ENCODE results near the gene KIRREL2. TPM values are rescaled to one million over a fixed set of nuclear protein-coding genes. Genes with fewer than 3 reads are reported as not detected.

Gene KIRREL2
- total RNA-seq, 4 donors from 2014 or later = not detected

DNA sequence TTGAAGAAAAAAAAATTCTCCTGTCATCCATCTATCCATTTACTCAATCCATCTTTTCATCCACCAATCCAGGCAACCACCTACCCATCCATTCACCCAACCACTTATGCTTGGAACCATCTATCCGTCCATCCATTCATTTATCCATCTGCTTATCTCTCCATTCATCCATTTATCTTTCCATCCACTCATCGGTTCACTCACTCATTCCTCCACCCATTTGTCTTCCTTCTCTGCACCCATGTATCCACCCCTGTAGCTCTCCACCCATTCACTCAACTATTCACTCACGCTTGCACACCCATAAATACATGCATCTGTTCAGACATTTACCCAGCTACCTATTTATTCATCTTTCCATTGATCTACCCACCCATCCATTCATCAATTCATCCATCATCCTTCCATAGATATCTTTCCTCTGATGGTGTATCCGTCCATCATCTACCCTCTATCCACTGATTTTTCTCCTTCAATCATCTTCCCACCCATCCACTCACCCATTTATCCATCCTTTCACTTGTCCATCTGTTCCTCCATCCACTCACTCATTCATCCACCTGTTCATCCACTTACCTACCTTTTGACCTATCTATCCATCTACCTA lies 13.9 kb upstream of the KIRREL2 start:
- WGBS, 2 donors (ENCODE audit: low coverage in 1 of 2) = 85 to 90% methylated on average over 4 of the region's 4 CpGs
- TF ChIP-seq, protein P1, sequence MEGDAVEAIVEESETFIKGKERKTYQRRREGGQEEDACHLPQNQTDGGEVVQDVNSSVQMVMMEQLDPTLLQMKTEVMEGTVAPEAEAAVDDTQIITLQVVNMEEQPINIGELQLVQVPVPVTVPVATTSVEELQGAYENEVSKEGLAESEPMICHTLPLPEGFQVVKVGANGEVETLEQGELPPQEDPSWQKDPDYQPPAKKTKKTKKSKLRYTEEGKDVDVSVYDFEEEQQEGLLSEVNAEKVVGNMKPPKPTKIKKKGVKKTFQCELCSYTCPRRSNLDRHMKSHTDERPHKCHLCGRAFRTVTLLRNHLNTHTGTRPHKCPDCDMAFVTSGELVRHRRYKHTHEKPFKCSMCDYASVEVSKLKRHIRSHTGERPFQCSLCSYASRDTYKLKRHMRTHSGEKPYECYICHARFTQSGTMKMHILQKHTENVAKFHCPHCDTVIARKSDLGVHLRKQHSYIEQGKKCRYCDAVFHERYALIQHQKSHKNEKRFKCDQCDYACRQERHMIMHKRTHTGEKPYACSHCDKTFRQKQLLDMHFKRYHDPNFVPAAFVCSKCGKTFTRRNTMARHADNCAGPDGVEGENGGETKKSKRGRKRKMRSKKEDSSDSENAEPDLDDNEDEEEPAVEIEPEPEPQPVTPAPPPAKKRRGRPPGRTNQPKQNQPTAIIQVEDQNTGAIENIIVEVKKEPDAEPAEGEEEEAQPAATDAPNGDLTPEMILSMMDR (IDR thresholded peaks at IDR 0.05) = no peak
- TF ChIP-seq POLR2A (IDR thresholded peaks at IDR 0.05) (no peak), POLR2AphosphoS5 (IDR thresholded peaks at IDR 0.05) (no peak), EP300 (IDR thresholded peaks at IDR 0.05; ENCODE audit: low read depth) (no peak)
- Histone ChIP-seq H3K27ac (no peak overlapping the region), H3K4me1 (peaks cover 12 to 20% (median 13%) of the 10 kb centered on the region in 4 donors), H3K9me3 (no peaks in the 10 kb centered on the region), H3K27me3 (peaks cover 53% of the 10 kb centered on the region), H3K4me3 (no peak overlapping the region), H3K36me3 (no peaks in the 10 kb centered on the region)
- in situ Hi-C loops (cut with MboI; ENCODE audit: low pct_ligation_motif_present in 1 of 4, low pct_unique_long_range_greater_than_20kb in 1 of 4, low sequenced_read_pairs in 3 of 4) (no loop called here), intact Hi-C loops (cut with DNase I; ENCODE audit: low total_unique reads) (no loop called here)
- DNase-seq = no peak

DNA sequence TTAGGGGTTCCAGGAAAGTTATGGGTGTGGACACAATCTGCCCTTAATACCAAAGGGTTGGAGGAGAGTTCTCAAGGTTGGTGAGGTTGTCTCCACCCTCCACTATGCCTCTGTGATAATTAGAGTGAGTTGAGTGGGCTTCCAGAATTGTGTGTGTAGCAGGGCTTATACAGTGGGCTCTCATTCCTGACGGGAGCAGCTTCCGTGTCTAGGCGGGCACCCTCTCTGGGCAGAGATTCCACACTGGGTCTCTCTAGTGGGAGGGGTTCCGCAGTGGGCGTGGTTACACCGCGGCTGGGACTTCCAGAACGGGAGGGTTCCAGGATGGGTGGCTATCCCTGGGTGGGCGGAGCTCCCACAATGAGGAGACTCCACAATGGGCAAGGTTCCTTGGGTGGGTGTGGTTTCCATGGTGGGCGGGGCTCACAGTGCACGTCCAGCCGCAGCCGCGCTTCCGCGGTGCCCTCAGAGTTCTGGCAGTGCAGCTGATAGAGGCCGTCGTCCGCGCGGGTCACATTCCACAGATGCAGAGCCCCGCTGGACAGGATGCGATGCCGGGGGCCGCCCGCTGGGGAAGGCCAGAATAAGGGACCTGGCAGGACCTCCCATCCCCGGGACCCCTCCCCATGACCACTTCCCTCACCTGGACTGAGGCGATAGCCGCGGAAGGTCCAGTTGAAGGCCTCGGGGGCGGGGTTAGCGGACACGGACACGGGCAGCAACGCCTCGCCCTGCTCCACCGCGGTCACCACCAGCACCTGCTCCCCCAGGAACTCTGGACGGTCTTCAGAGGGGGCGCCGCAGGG lies 12.8 kb upstream of the KIRREL2 start:
- in situ Hi-C loops (cut with MboI; ENCODE audit: low pct_ligation_motif_present in 1 of 4, low pct_unique_long_range_greater_than_20kb in 1 of 4, low sequenced_read_pairs in 3 of 4) = no loop called here
- TF ChIP-seq EP300 (IDR thresholded peaks at IDR 0.05; ENCODE audit: low read depth) (no peak), POLR2A (IDR thresholded peaks at IDR 0.05) (no peak), POLR2AphosphoS5 (IDR thresholded peaks at IDR 0.05) (no peak)
- TF ChIP-seq, protein P1 (IDR thresholded peaks at IDR 0.05) = no peak
- no peaks in the 10 kb centered on the region for H3K36me3 ChIP-seq
- no peak overlapping the region for H3K4me3 ChIP-seq
- WGBS, 2 donors (ENCODE audit: low coverage in 1 of 2) = 8% methylated on average over 25 of the region's 42 CpGs; no CpG with 5 or more reads in 1 of the 2 donors
- H3K27ac ChIP-seq = no peak overlapping the region
- intact Hi-C loops (cut with DNase I; ENCODE audit: low total_unique reads) = no loop called here
- H3K9me3 ChIP-seq = no peaks in the 10 kb centered on the region
- DNase-seq = peak; percentile 33
- peaks cover 12 to 20% (median 13%) of the 10 kb centered on the region in 4 donors for H3K4me1 ChIP-seq
- peaks cover 62% of the 10 kb centered on the region for H3K27me3 ChIP-seq

DNA sequence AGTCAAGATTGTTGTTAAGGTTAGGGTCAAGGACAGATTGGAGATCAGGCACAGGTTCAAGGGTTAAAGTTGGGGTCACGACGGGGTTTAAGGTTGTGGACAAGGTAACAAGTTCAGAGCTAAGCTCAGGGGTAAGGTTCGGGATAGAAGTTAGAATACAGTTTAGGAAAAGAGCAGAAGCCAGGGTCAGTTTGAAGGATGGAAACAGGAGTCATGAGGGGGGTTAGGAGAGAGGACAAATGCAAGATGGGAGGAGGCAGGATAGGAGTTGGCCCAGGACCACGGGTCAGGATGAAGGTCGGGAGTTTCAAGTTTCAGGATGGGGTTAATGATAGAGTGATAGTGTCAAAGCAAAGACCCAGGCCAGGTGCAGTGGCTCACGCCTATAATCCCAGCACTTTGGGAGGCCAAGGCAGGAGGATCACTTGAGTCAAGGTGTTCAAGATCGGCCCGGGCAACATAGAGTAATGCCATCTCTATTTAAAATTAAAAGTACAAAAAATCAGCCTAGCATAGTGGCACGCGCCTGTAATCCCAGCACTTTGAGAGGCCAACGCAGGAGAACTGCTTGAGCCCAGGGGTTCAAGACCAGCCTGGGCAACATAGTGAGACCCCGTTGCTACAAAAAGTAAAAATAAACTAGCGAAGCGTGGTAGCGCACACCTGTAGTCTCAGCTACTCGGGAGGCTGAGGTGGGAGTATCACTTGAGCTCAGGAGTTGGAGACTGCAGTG lies 12.1 kb upstream of the KIRREL2 start:
- Histone ChIP-seq H3K27ac (no peak overlapping the region), H3K4me1 (peaks cover 12 to 20% (median 13%) of the 10 kb centered on the region in 4 donors), H3K9me3 (no peaks in the 10 kb centered on the region), H3K36me3 (no peaks in the 10 kb centered on the region), H3K4me3 (peak overlapping the region in 1 of 4 donors; percentile 27), H3K27me3 (peaks cover 69% of the 10 kb centered on the region)
- TF ChIP-seq POLR2A (IDR thresholded peaks at IDR 0.05) (no peak), POLR2AphosphoS5 (IDR thresholded peaks at IDR 0.05) (no peak), EP300 (IDR thresholded peaks at IDR 0.05; ENCODE audit: low read depth) (no peak)
- TF ChIP-seq, protein P1 (IDR thresholded peaks at IDR 0.05) = no peak
- intact Hi-C loops (cut with DNase I; ENCODE audit: low total_unique reads) (no loop called here), in situ Hi-C loops (cut with MboI; ENCODE audit: low pct_ligation_motif_present in 1 of 4, low pct_unique_long_range_greater_than_20kb in 1 of 4, low sequenced_read_pairs in 3 of 4) (no loop called here)
- WGBS, 2 donors (ENCODE audit: low coverage in 1 of 2) = 37 to 51% methylated on average over 9 to 16 of the region's 16 CpGs
- no peak for DNase-seq

Measured in transverse colon (tissue), 4 donors.